NCI-H128 (cell line): ENCODE results near the gene TANGO2.

Experiments used
- DNase-seq: peaks from one replicate; lab custom pipeline; 2025; ENCODE audit not compliant: unreplicated experiment; lab: John Stamatoyannopoulos, UW

Gene TANGO2

DNA sequence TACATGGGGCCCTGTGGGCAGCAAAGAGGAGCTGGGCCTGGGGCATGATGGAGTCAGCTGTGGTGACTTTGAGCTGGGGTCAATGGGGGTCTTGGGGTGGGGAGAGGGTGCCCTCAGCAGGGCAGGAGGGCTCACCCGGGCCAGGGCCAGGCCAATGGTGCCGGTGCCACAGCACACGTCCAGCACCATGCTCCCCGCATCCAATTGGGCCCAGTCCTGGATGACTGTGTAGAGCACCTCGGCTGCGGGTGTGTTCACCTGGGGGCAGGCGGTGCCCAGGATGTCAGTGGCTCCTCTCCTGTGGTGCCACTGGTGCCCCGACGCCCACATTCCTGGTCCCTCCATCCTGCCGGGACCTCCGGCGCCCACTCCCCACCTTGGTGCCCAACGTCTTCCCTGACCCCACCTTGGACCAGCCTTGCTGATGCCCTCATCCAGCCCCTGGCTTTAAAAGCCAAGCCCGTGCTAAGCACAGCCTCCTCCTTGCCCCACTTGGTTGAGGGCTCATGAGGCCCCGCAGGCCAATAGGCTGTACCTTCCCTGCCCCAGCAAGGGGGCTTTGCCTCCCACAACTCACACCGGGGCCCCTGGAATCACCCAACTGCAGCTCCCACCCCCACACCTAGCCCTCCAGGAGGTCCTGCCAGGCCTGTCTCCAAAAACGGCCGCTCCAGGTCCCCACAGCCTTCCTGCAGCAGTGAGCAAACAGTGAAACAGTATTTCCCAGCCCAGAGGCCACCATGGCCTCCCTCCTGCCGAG is 92.8 kb downstream of the TANGO2 start:
- DNase-seq = no peak

GRCh38 chr22:20114506-20115475 is 93.9 kb downstream of the TANGO2 start:
- no peak for DNase-seq

- no peak for DNase-seq
Observed at GRCh38 chr22:20115691-20116375, 94.9 kb downstream of the TANGO2 start, which contains the start of gene RANBP1. TSS of gene RANBP1 (plus strand) at chr22:20116104. CDS start at chr22:20116185, 81 bp downstream.

DNA sequence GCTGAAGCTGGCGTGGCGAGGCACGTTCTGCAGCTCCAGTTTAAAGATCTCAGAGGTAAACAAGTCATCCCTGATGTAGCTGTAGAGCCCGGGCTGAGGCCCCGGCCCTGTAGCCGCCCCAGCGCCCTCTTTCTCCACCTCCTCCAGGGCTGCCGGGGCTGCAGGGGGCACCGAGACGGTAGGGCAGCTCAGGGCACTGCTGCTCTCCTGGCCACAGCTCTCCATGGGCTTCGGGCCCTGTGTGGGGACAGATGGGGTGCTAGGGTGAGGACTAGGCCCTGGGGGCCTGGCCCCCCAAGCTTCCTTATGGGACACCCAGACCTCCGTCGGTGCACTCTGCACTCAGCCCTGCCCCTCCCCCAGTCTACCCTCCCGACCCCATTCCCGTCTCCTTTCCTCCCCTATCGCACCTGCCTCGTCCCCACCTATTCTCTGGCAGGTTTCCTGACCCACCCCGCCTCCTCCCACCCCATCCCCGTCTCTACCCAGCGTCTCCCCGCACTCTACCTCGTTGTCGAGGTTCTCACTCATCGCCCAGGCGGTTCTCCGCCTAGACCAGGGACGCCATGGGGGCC is 95.6 kb downstream of the TANGO2 start:
- no peak for DNase-seq
